Activated CD8-positive, alpha-beta memory T cell treated with anti-CD3 and anti-CD28 coated beads, Interleukin-2, amount 50 U/mL, for 24 hours (primary cell): ENCODE measurements around the gene SLC26A8.
"Not testable (repeated sequence)": the region's sequence is repeated elsewhere in the genome, so short reads cannot be mapped to it uniquely, and the experiment has no call there.

Experiments
- DNase-seq: peaks from one replicate; pipeline ENCODE4 v3.0.0-alpha.2; 2020; ENCODE audit errors: extremely low read depth

SLC26A8 gene

DNA sequence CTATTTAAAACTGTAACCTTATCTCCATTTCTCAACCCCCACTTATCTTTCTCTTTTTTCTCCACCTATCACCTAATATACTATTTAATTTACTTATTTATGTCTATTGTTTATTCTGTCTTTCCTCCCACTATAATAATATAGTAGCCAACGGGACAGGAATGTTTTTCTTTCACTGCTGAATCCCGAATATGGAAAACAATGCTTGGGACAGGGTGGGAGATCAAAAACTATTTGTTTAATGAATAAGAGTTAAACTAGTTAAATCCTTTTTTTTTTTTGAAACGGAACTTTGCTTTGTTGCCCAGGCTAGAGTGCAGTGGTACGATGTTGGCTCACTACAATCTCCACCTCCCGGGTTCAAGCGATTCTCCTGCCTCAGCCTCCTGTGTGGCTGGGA lies 109.9 kb downstream of the SLC26A8 start:
- no peak for DNase-seq

DNA sequence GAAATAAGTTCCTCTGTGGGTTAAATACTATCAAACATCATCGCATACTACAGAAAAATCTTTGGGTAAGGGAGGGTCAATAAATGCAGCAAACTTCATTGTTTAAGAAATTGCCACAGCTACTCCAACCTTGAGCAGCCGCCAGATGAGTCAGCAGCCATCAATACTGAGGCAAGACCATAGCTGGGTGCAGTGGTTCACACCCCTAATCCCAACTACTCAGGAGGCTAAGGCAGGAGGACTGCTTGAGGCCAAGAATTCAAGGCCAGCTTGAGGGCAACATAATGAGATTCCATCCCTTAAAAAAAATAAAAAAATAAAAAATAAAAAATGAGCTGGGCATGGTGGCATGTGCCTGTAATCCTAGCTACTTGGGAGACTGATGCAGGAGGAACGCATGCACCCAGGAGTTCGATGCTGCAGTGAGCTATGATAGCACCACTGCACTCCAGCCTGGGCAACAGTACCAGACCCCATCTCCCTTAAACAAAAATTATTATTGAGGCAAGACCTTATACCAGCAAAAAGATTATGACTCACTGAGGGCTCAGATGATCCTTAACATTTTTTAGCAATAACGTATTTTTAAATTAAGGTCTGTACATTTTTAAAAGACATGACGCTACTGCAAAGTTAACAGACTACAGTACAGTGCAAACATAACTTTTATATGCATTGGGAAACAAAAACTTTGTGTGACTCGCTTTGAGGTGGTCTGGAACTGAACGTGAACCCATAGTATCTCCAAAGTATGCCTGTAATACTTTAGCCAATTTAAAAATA lies 112.4 kb downstream of the SLC26A8 start:
- DNase-seq, result no peak

DNA sequence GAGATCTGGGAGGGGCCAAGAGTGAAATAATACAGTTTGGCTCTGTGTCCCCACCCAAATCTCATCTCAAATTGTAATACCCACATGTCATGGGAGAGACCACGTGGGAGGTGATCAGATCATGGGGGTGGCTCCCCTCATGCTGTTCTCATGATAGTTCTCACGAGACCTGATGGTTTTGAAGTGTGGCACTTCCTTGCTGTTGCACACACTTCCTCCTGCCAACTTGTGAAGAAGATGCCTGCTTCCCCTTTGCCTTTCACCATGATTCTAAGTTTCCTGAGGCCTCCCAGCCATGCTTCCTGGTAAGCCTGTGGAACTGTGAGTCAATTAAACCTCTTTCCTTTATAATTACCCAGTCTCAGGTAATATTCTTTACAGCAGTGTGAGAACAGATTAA lies 114.9 kb downstream of the SLC26A8 start:
- DNase-seq, result not testable (repeated sequence)

DNA sequence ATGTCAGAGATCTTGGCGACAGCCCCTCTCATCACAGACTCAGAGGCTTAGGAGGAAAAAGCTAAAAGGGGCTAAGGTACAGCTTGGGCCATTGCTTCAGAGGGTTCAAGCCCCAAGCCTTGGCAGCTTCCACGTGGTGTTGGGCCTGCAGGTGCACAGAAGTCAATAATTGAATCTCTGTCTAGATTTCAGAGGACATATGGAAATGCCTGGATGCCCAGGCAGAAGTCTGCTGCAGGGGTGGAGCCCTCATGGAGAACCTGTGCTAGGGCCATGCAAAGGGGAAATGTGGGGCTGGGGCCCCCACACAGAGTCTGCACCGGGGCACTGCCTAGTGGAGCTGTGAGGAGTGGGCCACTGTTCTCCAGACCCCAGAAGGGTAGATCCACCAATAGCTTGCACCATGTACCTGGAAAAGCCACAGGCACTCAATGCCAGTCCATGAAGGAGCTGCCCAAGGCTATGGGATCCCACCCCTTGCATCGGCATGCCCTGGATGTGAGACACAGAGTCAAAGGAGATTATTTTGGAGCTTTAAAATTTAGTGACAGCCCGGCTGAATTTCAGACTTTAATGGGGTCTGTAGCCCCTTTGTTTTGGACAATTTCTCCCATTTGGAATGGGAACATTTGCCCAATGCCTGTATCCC lies 115.6 kb downstream of the SLC26A8 start:
- DNase-seq, result not testable (repeated sequence)

DNA sequence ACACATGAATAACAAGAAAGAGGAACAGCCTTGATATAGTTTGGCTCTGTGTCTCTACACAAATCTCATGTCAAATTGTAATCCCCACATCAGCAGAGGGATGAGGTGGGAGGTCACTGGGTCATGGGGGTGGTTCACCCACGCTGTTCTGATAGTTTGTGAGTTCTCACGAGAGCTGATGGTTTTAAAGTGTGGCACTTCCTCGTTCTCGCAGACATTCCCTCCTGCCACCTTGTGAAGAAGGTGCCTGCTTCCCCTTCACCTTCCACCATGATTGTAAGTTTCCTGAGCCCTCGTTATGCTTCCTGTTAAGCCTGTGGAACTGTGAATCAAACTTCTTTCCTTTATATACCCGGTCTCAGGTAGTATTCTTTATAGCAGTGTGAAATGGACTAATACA lies 116.7 kb downstream of the SLC26A8 start:
- DNase-seq, result no peak

DNA sequence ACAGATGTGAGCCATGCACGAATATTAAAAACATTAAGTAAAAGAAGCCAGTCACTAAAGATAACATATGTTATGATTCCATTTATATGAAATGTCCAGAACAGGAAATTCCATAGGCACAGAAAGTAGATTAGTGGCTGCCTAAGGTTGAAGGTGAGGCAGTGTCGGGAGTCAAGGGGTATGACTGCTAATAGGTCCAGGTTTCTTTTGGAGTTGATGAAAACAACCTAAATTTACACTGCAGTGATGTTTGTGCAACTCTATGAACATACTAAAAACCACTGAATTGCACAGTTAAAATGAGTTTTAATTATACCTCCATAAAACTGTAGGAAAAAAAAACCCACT lies 118.0 kb downstream of the SLC26A8 start:
- DNase-seq, result no peak

DNA sequence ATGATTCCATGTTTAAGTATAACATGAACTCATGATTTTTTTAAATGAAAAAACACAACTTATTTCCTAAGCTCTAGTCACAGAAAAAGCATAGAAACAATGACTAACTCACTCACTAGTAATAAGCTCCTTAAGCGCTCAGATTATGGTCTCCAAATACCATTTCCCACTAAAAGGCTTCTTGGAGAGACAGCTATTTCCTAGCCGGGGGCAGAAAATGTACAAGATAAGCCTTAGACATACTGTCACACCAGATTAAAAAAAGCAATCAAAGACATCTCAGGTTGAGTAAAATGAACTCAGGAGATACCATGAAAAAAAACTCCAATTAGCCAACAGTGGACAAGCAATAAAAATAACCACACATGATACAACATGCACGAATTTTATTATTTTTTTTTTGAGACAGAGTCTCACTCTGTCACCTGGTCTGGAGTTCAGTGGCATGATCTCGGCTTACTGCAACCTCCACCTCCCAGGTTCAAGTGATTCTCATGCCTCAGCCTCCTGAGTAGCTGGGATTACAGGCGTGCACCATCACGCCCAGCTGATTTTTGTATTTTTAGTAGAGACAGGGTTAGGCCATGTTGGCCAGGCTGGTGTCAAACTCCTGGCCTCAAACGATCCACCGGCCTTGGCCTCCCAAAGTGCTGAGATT lies 118.5 kb downstream of the SLC26A8 start:
- no peak for DNase-seq

DNA sequence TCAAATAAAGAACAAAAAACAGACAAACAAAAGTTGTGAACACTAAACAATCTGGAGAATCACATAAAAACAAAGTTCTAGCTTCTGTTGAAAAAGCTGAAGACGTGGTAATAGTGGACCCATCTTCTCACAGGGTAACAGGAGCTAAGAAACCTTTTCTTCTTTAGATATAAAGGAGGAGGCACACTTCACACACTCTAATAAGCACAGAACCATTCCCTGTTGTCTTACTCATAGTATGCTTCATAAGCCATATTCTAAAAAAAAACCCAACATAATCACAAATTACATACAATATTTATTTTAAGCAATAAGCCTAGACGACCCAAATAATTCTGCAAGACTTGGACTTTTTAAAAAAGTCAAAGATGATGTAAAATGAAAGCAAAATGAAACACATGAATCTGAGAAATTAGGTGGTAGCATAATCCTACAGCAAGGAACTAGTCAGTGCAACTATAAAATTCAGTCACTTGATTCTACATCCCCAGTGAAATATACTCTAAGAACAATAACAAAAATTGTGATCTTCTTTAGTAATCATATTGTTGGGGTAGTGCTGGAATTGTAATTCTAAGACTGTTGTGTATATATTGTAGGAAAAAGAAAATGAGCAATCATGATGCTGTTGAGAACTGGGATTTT lies 119.2 kb downstream of the SLC26A8 start:
- no peak for DNase-seq

DNA sequence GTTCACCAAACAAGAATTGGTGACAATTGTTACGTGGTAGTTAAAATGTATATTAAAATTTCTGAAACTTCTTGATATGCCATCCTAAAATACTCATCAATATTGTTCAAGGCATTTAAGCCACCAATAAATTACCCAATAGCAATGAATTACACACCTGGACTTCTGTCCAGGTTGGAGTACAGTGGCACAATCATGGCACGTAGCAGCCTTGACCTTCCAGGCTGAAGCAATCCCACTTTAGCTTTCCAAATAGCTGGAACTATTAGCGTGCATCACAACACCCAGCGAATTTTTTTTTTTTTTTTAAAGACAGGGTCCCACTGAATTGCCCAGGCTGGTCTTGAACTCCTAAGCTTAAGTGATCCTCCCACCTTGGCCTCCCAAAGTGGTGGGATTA lies 120.8 kb downstream of the SLC26A8 start:
- DNase-seq, result no peak

DNA sequence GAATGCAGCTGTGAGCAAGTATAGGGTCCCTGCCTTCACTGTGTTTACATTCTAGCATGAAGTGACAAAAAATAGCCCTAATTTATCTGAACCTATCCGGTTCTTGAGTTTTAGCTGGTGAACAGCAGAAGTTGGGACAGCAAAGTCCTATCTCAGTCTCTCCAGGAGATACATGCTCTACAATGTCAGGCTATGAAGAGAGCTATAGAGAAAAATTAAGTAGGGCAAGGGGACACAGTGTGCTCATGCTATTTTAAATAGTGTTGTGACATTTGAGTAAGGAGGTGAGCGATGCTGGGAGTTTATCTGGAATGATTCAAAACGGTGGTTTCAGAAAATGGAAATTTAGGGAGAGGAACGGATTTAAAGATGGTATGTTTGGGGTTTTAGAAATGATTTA lies 124.0 kb downstream of the SLC26A8 start:
- DNase-seq, result no peak

DNA sequence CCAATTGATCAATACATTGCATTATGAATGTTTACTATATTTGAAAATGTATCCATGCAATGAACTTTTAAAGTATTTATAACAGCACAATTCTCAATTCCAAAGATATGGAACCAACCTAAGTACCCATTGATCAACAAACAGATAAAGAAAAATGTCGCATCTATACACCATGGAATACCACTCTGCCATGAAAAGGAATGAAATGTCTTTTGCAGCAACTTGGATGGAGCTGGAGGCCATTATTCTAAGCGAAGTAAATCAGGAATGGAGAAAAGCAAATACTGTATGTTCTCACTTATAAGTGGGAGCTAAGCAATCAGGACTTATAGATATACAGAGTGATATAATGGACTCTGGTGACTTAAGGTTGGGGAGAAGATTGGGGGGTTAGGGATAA lies 126.4 kb downstream of the SLC26A8 start:
- no peak for DNase-seq

DNA sequence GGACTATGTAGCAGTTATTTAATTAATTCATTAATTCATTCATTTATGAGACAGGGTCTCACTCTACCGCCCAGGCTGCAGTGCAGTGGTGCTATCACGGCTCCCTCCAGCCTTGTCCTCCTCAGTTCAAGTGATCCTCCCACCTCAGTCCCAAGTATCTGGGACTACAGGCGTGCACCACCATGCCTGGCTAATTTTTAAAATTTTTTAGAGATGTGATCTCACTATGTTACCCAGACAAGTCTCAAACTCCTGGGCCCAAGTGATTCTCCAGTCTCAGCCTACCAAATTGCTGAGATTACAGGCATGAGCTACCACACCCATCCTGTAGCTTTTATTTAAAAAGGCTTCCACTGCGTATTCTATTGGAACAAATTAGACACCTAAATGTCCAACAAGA lies 127.0 kb downstream of the SLC26A8 start:
- DNase-seq, result no peak

DNA sequence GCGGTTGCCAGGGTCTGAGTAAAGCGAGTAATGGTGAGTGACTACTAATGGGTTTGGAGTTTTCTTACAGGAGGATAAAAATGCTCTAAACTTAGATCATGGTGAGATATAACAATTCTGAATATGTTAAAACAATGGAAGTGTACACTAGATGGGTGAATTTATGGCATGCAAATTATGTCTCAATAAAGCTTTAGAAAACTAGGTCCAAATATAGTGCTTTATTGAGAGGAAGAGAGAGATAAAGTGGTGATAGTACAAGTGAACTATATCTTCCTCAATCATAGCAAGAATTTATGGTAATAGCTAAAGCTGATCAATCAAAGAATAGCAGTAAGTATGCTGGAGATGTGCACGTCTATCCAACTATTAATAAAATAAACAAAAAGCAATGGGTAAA lies 127.4 kb downstream of the SLC26A8 start:
- no peak for DNase-seq

DNA sequence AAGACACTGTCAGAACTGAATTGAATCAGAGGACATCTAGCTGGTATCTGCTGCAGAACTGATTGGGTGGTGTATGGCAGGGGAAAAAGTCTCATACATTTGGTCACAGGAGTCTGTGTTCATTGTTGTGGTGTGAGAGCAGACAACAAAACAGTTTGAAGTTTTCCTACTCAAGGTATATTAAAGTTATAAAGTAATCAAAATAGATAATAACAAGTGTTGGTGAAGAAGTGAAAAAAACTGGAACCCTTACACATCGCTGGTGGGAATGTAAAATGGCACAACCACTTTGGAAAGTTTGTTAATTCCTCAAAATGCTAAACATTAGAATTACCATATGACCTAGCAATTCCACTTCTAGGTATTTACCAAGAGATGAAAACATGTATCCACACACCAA lies 128.2 kb downstream of the SLC26A8 start:
- DNase-seq, result no peak

DNA sequence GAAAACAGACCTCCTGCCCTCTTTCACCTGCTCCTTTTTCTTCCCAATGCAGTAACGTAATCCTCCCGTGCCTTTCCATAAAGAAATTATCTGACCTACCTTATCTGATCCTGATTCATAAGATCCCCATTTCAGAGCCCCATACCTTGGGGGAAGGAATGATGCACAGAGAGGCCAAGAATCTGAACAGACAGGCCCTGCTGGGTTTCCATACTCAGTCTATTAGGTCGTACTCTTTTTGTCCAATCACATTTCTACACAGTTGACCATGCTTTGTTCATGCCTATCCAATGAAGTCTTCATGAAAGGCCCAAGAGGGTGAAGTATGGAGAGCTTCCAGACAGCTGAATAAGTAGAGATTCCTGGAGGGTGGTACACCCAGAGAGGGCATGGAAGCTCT lies 128.9 kb downstream of the SLC26A8 start:
- no peak for DNase-seq

DNA sequence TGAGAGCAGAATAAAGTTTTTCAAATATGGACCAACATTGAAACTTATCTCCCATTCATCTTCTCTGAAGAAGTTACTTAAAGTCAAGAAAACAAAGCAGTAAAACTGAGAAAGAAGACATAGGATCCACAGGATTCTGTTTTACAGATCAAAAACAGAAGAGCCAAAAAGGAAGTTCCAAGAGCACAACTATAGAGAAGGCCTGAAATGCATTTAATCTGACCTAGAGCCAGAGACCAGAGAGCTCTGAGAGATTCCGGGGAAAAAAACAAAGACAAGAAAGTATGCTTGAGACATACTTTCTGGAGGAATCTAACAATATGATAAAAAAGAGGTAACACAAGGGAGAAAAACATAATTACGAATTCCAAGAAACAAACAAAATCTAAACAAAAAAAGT lies 129.7 kb downstream of the SLC26A8 start:
- DNase-seq, result no peak
